Kidney (tissue), 14 donors: ENCODE measurements around the gene KAT8. TPM values are rescaled to one million over a fixed set of nuclear protein-coding genes. Genes with fewer than 3 reads are reported as not detected.

Source experiments
- DNase-seq, 5 donors: peaks; one replicate each; pipeline ENCODE4 v3.0.0-alpha.2; 2013 to 2020
- FAIRE-seq: peaks from 2 replicates; lab custom pipeline; 2012; peaks lifted over from hg19 to GRCh38; lab: Jason Lieb, UNC
- H3K27ac ChIP-seq, 2 donors: one replicate each; pipeline ENCODE4 v1.7.0; 2013; ENCODE audit warnings: low read depth in 2 of 2, low read length in 2 of 2, inconsistent platforms in 1 of 2
- H3K27me3 ChIP-seq: one replicate; pipeline ENCODE4 v1.7.1; 2013; ENCODE audit warnings: low read length, inconsistent platforms; ENCODE audit not compliant: control insufficient read depth, insufficient read depth
- H3K36me3 ChIP-seq, 3 donors: one replicate each; pipeline versions ENCODE4 v1.7.0 to v1.7.1; 2013; ENCODE audit warnings: low read length in 3 of 3, control low read depth in 1 of 3, inconsistent platforms in 1 of 3; ENCODE audit not compliant: insufficient read depth in 3 of 3, control insufficient read depth in 2 of 3
- H3K4me1 ChIP-seq, 3 donors: one replicate each; pipeline versions ENCODE4 v1.7.0 to v1.7.1; 2013; ENCODE audit warnings: low read length in 3 of 3, inconsistent platforms in 1 of 3, low read depth in 1 of 3; ENCODE audit not compliant: control insufficient read depth in 2 of 3, insufficient read depth in 2 of 3
- H3K4me3 ChIP-seq, 3 donors: one replicate each; pipeline versions ENCODE4 v1.7.0 to v1.8.1; 2013; ENCODE audit warnings: low read length in 3 of 3, control low read depth in 1 of 3, inconsistent platforms in 1 of 3
- H3K9ac ChIP-seq, 3 donors: one replicate each; pipeline versions ENCODE4 v1.7.0 to v1.7.1; 2013; ENCODE audit warnings: low read length in 3 of 3, control low read depth in 1 of 3, inconsistent platforms in 1 of 3
- H3K9me3 ChIP-seq, 3 donors: one replicate each; pipeline versions ENCODE4 v1.7.0 to v1.7.1; 2013; ENCODE audit warnings: low read length in 3 of 3, control low read depth in 1 of 3, inconsistent platforms in 1 of 3; ENCODE audit not compliant: control insufficient read depth in 2 of 3, insufficient read depth in 1 of 3
- CTCF ChIP-seq: IDR thresholded peaks from 3 replicates; pipeline ENCODE4 v1.5.1; 2012; ENCODE audit warnings: mild to moderate bottlenecking, moderate library complexity, borderline replicate concordance; ENCODE audit not compliant: insufficient read depth; ENCODE audit errors: extremely low read depth
- intact Hi-C: fragments of 100-400 bp; cut with DNase I; formaldehyde crosslinking; loops from one replicate; pipeline ENCODE4 v1.11.1; 2022
- polyA plus RNA-seq: library from polyadenylated mRNA; stranded (reverse); fragments of 350-450 nt; fragmentation: Illumina TruSeq; extraction: RNeasy Lipid Tissue Mini Kit (QIAGEN cat#74804); gene quantifications from one replicate; pipeline ENCODE4 v1.2.3, GENCODE V29; 2014; ENCODE audit warnings: low read depth, low replicate concordance; ENCODE audit not compliant: insufficient read depth
- total RNA-seq: library from RNA; stranded (reverse); fragmentation: NEBNext Ultra II Directional; extraction: Animal tissue kit (Norgen Biotek cat#: 25700); gene quantifications from one replicate; pipeline ENCODE4 v1.2.1, GENCODE V29; 2021
- donor health status: control.
- donor health status: control.
- donor health status: control.
- donor health status: control.
- donor health status: control.
- donor health status: DM: yes; HTN: yes; CAD: no.
- donor health status: Normal renal cell carcinoma (clear cell type).

KAT8 gene
- total and polyA plus RNA-seq, 2 donors from 2014 or later, result 40.9 to 83.8 TPM

- no peak within 1 kb of the TSS for H3K9ac ChIP-seq
- no peak for TF ChIP-seq CTCF
- intact Hi-C loops, result no loop called here
- no peak within 1 kb of the TSS for H3K4me3 ChIP-seq
- peaks cover 0 to 3% (median 0%) of the 10 kb centered on the region in 3 donors for H3K4me1 ChIP-seq
- H3K9me3 ChIP-seq, result no peaks in the 10 kb centered on the region
- no peak within 1 kb of the TSS for H3K27ac ChIP-seq
- FAIRE-seq, result no peak
- H3K36me3 ChIP-seq, result peaks cover 0 to 11% (median 4%) of the 10 kb centered on the region in 3 donors
- H3K27me3 ChIP-seq, result no peaks in the 10 kb centered on the region
- no peak for DNase-seq
These were observed 28.8 kb upstream of the KAT8 start, which contains the start of gene PRSS53 for GRCh38 chr16:31088459-31089183. PRSS53 (minus strand) TSS chr16:31088943; CDS start chr16:31088809, 134 bp downstream.

GRCh38 chr16:31089199-31089598, 28.3 kb upstream of the KAT8 start:
- H3K9ac ChIP-seq, result no peak overlapping the region
- H3K27me3 ChIP-seq, result no peaks in the 10 kb centered on the region
- no peaks in the 10 kb centered on the region for H3K9me3 ChIP-seq
- H3K4me3 ChIP-seq, result no peak overlapping the region
- intact Hi-C loops, result no loop called here
- FAIRE-seq (no peak), DNase-seq (no peak)
- no peak for TF ChIP-seq CTCF
- H3K27ac ChIP-seq, result no peak overlapping the region
- H3K36me3 ChIP-seq, result peaks cover 0 to 11% (median 4%) of the 10 kb centered on the region in 3 donors
- peaks cover 0 to 6% (median 0%) of the 10 kb centered on the region in 3 donors for H3K4me1 ChIP-seq

GRCh38 chr16:31090540-31090939, 26.9 kb upstream of the KAT8 start:
- Histone ChIP-seq H3K9ac (no peak overlapping the region), H3K4me3 (no peak overlapping the region), H3K36me3 (peaks cover 0 to 11% (median 4%) of the 10 kb centered on the region in 3 donors), H3K9me3 (no peaks in the 10 kb centered on the region), H3K27me3 (no peaks in the 10 kb centered on the region), H3K4me1 (peaks cover 0 to 7% (median 0%) of the 10 kb centered on the region in 3 donors), H3K27ac (no peak overlapping the region)
- no peak for DNase-seq
- FAIRE-seq, result no peak
- TF ChIP-seq CTCF, result no peak
- intact Hi-C loops, result no loop called here
